Esophagus (tissue), 2 donors: ENCODE results near the gene SLC25A24. TPM values are rescaled to one million over a fixed set of nuclear protein-coding genes. Genes with fewer than 3 reads are reported as not detected.
"Not testable (repeated sequence)": the region's sequence is repeated elsewhere in the genome, so short reads cannot be mapped to it uniquely, and the experiment has no call there.

Experiments used
- H3K27ac ChIP-seq, 2 donors: one replicate each; pipeline ENCODE4 v1.5.1; 2013; ENCODE audit warnings: low read depth in 2 of 2, mild to moderate bottlenecking in 2 of 2, inconsistent platforms in 1 of 2, low read length in 1 of 2, moderate library complexity in 1 of 2
- H3K27me3 ChIP-seq, 2 donors: one replicate each; pipeline ENCODE4 v1.6.1; 2013; ENCODE audit warnings: low read length in 2 of 2, control low read depth in 1 of 2, mild to moderate bottlenecking in 1 of 2; ENCODE audit not compliant: insufficient read depth in 2 of 2, control insufficient read depth in 1 of 2
- H3K36me3 ChIP-seq, 2 donors: one replicate each; pipeline ENCODE4 v1.6.1; 2013; ENCODE audit warnings: low read length in 1 of 2; ENCODE audit not compliant: control insufficient read depth in 2 of 2, insufficient read depth in 2 of 2
- H3K4me1 ChIP-seq, 2 donors: one replicate each; pipeline ENCODE4 v1.6.1; 2013; ENCODE audit warnings: low read length in 1 of 2; ENCODE audit not compliant: control insufficient read depth in 2 of 2, insufficient read depth in 2 of 2
- H3K4me3 ChIP-seq, 2 donors: one replicate each; pipeline ENCODE4 v1.5.1; 2013; ENCODE audit warnings: low read length in 2 of 2, mild to moderate bottlenecking in 2 of 2, low read depth in 1 of 2, moderate library complexity in 1 of 2
- H3K9me3 ChIP-seq, 2 donors: one replicate each; pipeline ENCODE4 v1.6.1; 2013; ENCODE audit warnings: mild to moderate bottlenecking in 2 of 2, low read depth in 1 of 2, low read length in 1 of 2, moderate library complexity in 1 of 2; ENCODE audit not compliant: control insufficient read depth in 2 of 2, insufficient read depth in 1 of 2
- WGBS, 2 donors: extraction: QIAGEN DNeasy Blood & Tissue Kit; methylation state at CpG; one replicate each; pipeline ENCODE4 v1.1.7; 2013; 5-methylcytosine and 5-hydroxymethylcytosine counted together
- polyA plus RNA-seq, 2 donors: library from polyadenylated mRNA; stranded (reverse); fragments of 200-250 nt; gene quantifications; one replicate each; pipeline ENCODE4 v1.2.3, GENCODE V29; 2013
- donor health status: healthy with polysubstance abuse.
- donor health status: Bipolar disorder and iron deficiency.

Gene SLC25A24
- polyA plus RNA-seq, 2 donors = 3.2 to 9.3 TPM

GRCh38 chr1:108141621-108142020, 58.5 kb downstream of the SLC25A24 start:
- H3K9me3 ChIP-seq = no peaks in the 10 kb centered on the region
- H3K27me3 ChIP-seq = no peaks in the 10 kb centered on the region
- H3K4me3 ChIP-seq = no peak overlapping the region
- peaks cover 0 to 2% of the 10 kb centered on the region in 2 donors for H3K4me1 ChIP-seq
- no peak overlapping the region for H3K27ac ChIP-seq
- H3K36me3 ChIP-seq = peaks cover 0 to 9% of the 10 kb centered on the region in 2 donors
- 80 to 85% methylated on average over 3 of the region's 3 CpGs for WGBS, 2 donors

- Histone ChIP-seq H3K36me3 (peaks cover 2 to 9% of the 10 kb centered on the region in 2 donors), H3K27me3 (no peaks in the 10 kb centered on the region), H3K4me3 (no peak overlapping the region), H3K9me3 (no peaks in the 10 kb centered on the region), H3K27ac (no peak overlapping the region), H3K4me1 (peaks cover 0 to 2% of the 10 kb centered on the region in 2 donors)
- WGBS, 2 donors = 96 to 97% methylated on average over 1 of the region's 1 CpG
These were observed 59.2 kb downstream of the SLC25A24 start for GRCh38 chr1:108140936-108141335.

GRCh38 chr1:108140177-108140576, 60.0 kb downstream of the SLC25A24 start:
- 80 to 92% methylated on average over 1 of the region's 1 CpG for WGBS, 2 donors
- Histone ChIP-seq H3K27ac (no peak overlapping the region), H3K4me3 (no peak overlapping the region), H3K9me3 (no peaks in the 10 kb centered on the region), H3K36me3 (peaks cover 2 to 9% of the 10 kb centered on the region in 2 donors), H3K27me3 (no peaks in the 10 kb centered on the region), H3K4me1 (peaks cover 0 to 2% of the 10 kb centered on the region in 2 donors)

DNA sequence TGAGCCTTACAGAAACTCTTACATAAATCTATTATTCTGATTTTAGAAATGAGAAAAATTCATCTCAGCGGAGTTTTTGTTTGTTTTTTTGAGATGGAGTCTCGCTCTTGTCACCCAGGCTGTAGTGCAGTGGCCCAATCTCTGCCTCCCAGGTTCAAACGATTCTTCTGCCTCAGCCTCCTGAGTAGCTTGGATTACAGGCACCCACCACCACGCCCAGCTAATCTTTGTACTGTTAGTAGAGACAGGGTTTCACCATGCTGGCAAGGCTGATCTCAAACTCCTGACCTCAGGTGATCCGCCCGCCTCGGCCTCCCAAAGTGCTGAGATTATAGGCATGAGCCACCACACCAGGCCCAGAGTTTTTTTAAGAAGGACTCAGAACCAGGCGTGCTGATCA, 60.6 kb downstream of the SLC25A24 start:
- H3K27me3 ChIP-seq, H3K9me3 ChIP-seq, H3K4me3 ChIP-seq, H3K27ac ChIP-seq, H3K4me1 ChIP-seq, H3K36me3 ChIP-seq: not testable (repeated sequence)
- 94% methylated on average over 8 of the region's 8 CpGs for WGBS, 2 donors

DNA sequence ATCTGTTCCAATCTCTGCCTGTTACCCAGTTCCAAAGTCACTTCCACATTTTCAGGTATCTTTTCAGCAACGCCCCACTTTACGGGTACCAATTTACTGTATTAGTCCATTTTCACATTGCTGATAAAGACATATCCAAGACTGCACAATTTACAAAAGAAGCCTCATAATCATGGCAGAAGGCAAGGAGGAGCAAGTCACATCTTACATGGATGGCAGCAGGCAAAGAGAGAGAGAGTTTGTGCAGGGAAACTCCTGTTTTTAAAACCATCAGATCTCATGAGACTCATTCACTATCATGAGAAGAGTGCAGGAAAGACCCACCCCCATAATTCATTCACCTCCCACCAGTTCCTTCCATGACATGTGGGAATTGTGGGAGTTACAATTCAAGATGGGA, 67.0 kb downstream of the SLC25A24 start:
- H3K27me3 ChIP-seq, H3K4me3 ChIP-seq, H3K4me1 ChIP-seq, H3K9me3 ChIP-seq, H3K27ac ChIP-seq: not testable (repeated sequence)
- WGBS, 2 donors = 97 to 99% methylated on average over 2 of the region's 2 CpGs
- H3K36me3 ChIP-seq = peaks cover 2 to 13% of the 10 kb centered on the region in 2 donors

GRCh38 chr1:108132367-108132766, 67.8 kb downstream of the SLC25A24 start:
- H3K36me3 ChIP-seq, H3K27me3 ChIP-seq, H3K4me3 ChIP-seq, H3K9me3 ChIP-seq, H3K4me1 ChIP-seq, H3K27ac ChIP-seq: not testable (repeated sequence)
- WGBS, 2 donors = 86 to 92% methylated on average over 2 of the region's 2 CpGs

DNA sequence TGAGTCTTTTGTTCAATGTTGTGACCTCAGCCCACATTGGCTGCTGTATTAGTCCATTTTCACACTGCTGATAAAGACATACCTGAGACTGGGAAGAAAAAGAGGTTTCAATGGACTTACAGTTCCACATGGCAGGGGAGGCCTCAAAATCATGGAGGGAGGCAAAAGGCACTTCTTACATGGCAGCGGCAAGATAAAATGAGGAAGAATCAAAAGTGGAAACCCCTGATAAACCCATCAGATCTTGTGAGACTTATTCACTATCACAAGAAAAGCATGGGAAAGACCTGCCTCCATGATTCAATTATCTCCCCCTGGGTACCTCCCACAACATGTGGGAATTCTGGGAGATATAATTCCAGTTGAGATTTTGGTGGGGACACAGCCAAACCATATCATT, 68.9 kb downstream of the SLC25A24 start:
- H3K36me3 ChIP-seq, H3K4me1 ChIP-seq, H3K9me3 ChIP-seq, H3K27me3 ChIP-seq, H3K4me3 ChIP-seq, H3K27ac ChIP-seq: not testable (repeated sequence)
- 90 to 96% methylated on average over 1 of the region's 1 CpG for WGBS, 2 donors

DNA sequence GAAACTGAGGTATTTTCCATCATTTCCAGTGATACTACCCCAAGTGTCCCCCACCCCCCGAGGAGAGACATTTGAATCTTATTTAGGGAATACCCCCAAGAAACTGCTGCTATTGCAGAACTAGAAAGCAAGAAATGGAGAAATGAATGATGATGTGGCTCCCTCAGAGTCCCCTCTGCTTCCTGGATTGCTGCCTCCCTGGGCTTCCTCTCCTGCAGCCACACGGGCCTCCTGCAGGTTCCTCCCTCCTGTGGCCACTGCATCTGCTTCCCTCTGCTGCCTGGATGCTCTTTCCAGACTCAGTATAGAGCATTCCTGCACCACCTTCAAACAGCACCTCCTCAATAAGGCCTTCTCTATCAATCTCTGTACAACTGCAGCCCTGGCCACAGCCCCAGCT, 69.3 kb downstream of the SLC25A24 start:
- Histone ChIP-seq H3K27ac (no peak overlapping the region), H3K4me3 (no peak overlapping the region), H3K9me3 (no peaks in the 10 kb centered on the region), H3K36me3 (peaks cover 0 to 4% of the 10 kb centered on the region in 2 donors), H3K4me1 (no peaks in the 10 kb centered on the region), H3K27me3 (no peaks in the 10 kb centered on the region)
- WGBS, 2 donors = 64 to 71% methylated on average over 2 of the region's 2 CpGs

DNA sequence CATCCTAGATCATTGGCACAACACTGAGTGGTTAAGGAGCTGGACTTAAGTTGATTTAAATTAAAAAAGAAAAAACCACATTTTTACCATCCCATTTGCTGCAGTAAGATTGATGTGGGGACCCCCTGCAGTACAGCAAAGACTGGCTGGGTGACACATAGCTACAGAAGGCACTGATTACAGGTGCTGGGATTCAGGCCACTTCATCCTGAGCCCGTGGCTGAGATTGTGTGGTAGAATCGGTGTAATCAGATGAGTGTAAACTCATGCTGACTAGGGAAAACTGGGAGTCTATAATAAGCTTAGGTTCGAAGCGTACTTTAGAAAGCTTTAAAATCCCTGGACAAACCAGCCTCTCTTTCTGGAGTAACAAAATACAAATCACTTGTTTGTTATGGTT, 70.1 kb downstream of the SLC25A24 start:
- Histone ChIP-seq H3K27me3 (no peaks in the 10 kb centered on the region), H3K36me3 (peaks cover 0 to 4% of the 10 kb centered on the region in 2 donors), H3K27ac (no peak overlapping the region), H3K9me3 (no peaks in the 10 kb centered on the region), H3K4me1 (no peaks in the 10 kb centered on the region), H3K4me3 (no peak overlapping the region)
- WGBS, 2 donors = 80 to 82% methylated on average over 4 of the region's 4 CpGs

DNA sequence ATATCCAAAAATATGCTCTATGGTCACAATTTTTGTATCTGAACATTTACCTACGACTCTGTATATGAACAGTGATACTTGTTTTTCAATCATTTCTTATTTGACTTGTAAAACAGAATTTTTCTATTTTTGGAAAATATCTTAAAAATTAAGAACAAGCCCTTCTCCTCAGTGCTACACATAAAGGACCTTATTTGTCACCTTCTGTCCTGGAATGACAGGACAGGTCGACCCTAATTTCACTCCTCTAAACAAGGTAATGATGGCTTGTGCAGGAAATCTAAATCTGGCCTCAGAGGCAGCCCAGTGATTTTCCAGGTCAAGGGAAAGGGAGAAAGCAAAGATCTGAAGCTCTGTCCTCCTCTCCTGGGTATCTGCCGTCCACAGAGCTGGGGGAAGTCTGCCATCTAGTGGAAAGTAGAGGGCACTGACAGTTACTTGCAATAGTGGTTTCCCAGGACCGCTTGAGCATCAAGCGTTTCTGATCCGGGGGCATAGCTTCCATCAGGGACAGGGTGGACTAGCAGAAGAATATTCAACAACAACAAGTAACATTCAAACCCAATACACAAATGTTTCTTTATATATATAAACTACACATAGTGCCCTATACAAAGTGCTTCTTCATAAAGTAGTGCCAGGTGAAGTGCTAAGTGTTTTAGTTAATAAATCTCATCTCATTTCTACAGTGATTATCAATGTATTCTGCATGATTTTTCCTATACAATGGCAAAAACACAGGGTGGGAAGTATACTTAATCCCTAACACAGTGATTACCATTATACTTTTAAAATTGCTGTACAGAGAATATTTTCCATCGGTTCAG, 74.6 kb downstream of the SLC25A24 start:
- Histone ChIP-seq H3K27ac (no peak overlapping the region), H3K27me3 (no peaks in the 10 kb centered on the region), H3K36me3 (no peaks in the 10 kb centered on the region), H3K4me3 (no peak overlapping the region), H3K4me1 (no peaks in the 10 kb centered on the region), H3K9me3 (no peaks in the 10 kb centered on the region)
- 6 to 7% methylated on average over 7 of the region's 7 CpGs for WGBS, 2 donors
